Smooth muscle cell (in vitro differentiated cells): ENCODE data around the gene PCDHB15. TPM values are rescaled to one million over a fixed set of nuclear protein-coding genes. Genes with fewer than 3 reads are reported as not detected.

Experiments used
- DNase-seq: peaks from one replicate; lab custom pipeline; 2025; ENCODE audit not compliant: unreplicated experiment; lab: John Stamatoyannopoulos, UW
- H2AFZ ChIP-seq: fragments of 200-600 bp; sonication (generic); 2 replicates; pipeline ENCODE4 v1.6.0; 2016; ENCODE audit warnings: antibody characterized with exemption, low read depth, mild to moderate bottlenecking
- H3F3A ChIP-seq: fragments of 200-600 bp; sonication (generic); 2 replicates; pipeline ENCODE4 v1.6.0; 2017; ENCODE audit warnings: antibody characterized with exemption, low read depth
- H3K27ac ChIP-seq: fragments of 200-600 bp; sonication (generic); 2 replicates; pipeline ENCODE4 v1.5.1; 2016; ENCODE audit warnings: low read depth, mild to moderate bottlenecking
- H3K27me3 ChIP-seq: fragments of 200-600 bp; sonication (generic); 2 replicates; pipeline ENCODE4 v1.6.1; 2016; ENCODE audit warnings: low read depth, mild to moderate bottlenecking
- H3K36me3 ChIP-seq: fragments of 200-600 bp; sonication (generic); 2 replicates; pipeline ENCODE4 v1.5.1; 2016; ENCODE audit warnings: low read depth
- H3K4me1 ChIP-seq: fragments of 200-600 bp; sonication (generic); 2 replicates; pipeline ENCODE4 v1.5.1; 2016; ENCODE audit warnings: low read depth
- H3K4me2 ChIP-seq: fragments of 200-600 bp; sonication (generic); 2 replicates; pipeline ENCODE4 v1.6.0; 2016; ENCODE audit warnings: mild to moderate bottlenecking
- H3K4me3 ChIP-seq: fragments of 200-600 bp; sonication (generic); 2 replicates; pipeline ENCODE4 v1.5.1; 2016; ENCODE audit warnings: mild to moderate bottlenecking
- H3K79me2 ChIP-seq: fragments of 200-600 bp; sonication (generic); 2 replicates; pipeline ENCODE4 v1.6.0; 2016; ENCODE audit warnings: low read depth, mild to moderate bottlenecking
- H3K9ac ChIP-seq: fragments of 200-600 bp; sonication (generic); 2 replicates; pipeline ENCODE4 v1.6.0; 2016; ENCODE audit warnings: low read depth
- H3K9me3 ChIP-seq: fragments of 200-600 bp; sonication (generic); replicated peaks from 2 replicates; pipeline ENCODE4 v1.5.1; 2016; ENCODE audit warnings: low read depth
- H4K20me1 ChIP-seq: fragments of 200-600 bp; sonication (generic); 2 replicates; pipeline ENCODE4 v1.6.0; 2016; ENCODE audit warnings: low read depth
- CTCF ChIP-seq: fragments of 200-600 bp; sonication (generic); IDR thresholded peaks from 2 replicates; pipeline ENCODE4 v1.5.1; 2017; ENCODE audit warnings: borderline replicate concordance, mild to moderate bottlenecking, antibody characterized with exemption; ENCODE audit not compliant: insufficient read depth, poor library complexity, severe bottlenecking
- WGBS: methylation state at CpG from one replicate; pipeline ENCODE4 v1.1.7; 2016; ENCODE audit warnings: low lambda C conversion rate; 5-methylcytosine and 5-hydroxymethylcytosine counted together
- polyA plus RNA-seq: library from polyadenylated mRNA; unstranded; fragments of >200 nt; fragmentation: Nextera tagmentation; extraction: Ambion mirVana; gene quantifications from 2 replicates; pipeline ENCODE4 v1.2.1, GENCODE V29; 2016
- total RNA-seq: library from RNA; depleted of rRNA; stranded (reverse); fragments of >200 nt; gene quantifications from 2 replicates; pipeline ENCODE4 v1.2.3, GENCODE V29; 2014

PCDHB15 gene
- total and polyA plus RNA-seq, 2 experiments from 2014 or later: 1.8 to 4.2 TPM

GRCh38 chr5:141250576-141250975 lies 5.4 kb downstream of the PCDHB15 start:
- Histone ChIP-seq H2AFZ (no peak overlapping the region), H3K4me1 (no peaks in the 10 kb centered on the region), H3K4me3 (no peak overlapping the region), H3K36me3 (peaks cover 22% of the 10 kb centered on the region), H4K20me1 (no peaks in the 10 kb centered on the region), H3K27me3 (no peaks in the 10 kb centered on the region), H3F3A (no peaks in the 10 kb centered on the region), H3K27ac (no peak overlapping the region), H3K4me2 (no peak overlapping the region), H3K9me3 (peaks cover 67% of the 10 kb centered on the region), H3K9ac (no peak overlapping the region), H3K79me2 (no peaks in the 10 kb centered on the region)
- TF ChIP-seq CTCF: no peak
- DNase-seq: no peak

DNA sequence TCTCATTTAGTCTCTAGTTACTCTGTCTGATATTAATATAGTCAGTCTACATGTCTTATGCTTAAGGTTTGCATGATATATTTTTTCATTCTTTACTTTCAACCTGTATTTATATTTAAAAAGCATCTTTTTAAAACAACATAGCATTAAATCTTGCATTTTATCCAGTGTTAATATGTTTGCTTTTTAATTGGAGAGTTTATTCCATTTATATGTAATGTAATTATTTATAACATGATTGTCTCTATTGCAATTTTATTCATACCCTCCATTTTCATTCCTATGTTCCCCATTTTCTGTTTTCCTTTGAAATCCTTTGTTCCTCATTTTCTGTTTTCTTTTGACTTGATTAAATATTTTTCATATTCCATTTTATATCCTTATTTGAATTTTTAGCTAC lies 13.3 kb downstream of the PCDHB15 start:
- no peak overlapping the region for H3K9ac ChIP-seq
- DNase-seq: no peak
- no peaks in the 10 kb centered on the region for H3K27me3 ChIP-seq
- no peak for TF ChIP-seq CTCF
- no peak overlapping the region for H3K4me2 ChIP-seq
- no peaks in the 10 kb centered on the region for H3K4me1 ChIP-seq
- no peak overlapping the region for H2AFZ ChIP-seq
- H3K36me3 ChIP-seq: peaks cover 19% of the 10 kb centered on the region
- no peak overlapping the region for H3K27ac ChIP-seq
- H3F3A ChIP-seq: no peaks in the 10 kb centered on the region
- H3K79me2 ChIP-seq: no peaks in the 10 kb centered on the region
- H3K9me3 ChIP-seq: peaks cover 78% of the 10 kb centered on the region
- H4K20me1 ChIP-seq: no peaks in the 10 kb centered on the region
- H3K4me3 ChIP-seq: no peak overlapping the region

DNA sequence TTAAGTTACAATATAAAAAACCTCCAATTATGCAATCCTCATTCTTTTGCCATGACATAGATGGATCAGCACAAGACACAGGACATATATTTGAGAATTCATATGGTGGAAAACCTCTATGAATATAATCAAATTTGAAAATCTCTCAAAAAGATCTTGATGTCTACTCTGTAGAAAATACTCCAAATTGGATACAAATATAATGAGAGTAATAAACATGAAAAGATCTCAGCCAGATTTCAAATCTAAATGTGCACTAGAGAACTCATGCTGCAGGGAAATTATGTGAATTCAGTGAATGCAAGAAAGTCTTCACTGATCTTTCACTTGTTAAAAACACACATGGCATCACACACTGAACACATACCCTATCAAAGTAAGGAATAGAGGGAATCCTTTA lies 13.8 kb downstream of the PCDHB15 start:
- no peak overlapping the region for H3K27ac ChIP-seq
- H3K4me3 ChIP-seq: no peak overlapping the region
- no peaks in the 10 kb centered on the region for H3K4me1 ChIP-seq
- no peaks in the 10 kb centered on the region for H4K20me1 ChIP-seq
- no peaks in the 10 kb centered on the region for H3K27me3 ChIP-seq
- no peak for DNase-seq
- no peak overlapping the region for H3K4me2 ChIP-seq
- peaks cover 19% of the 10 kb centered on the region for H3K36me3 ChIP-seq
- no peaks in the 10 kb centered on the region for H3K79me2 ChIP-seq
- H3K9me3 ChIP-seq: peaks cover 80% of the 10 kb centered on the region
- no peak for TF ChIP-seq CTCF
- no peak overlapping the region for H3K9ac ChIP-seq
- no peaks in the 10 kb centered on the region for H3F3A ChIP-seq
- no peak overlapping the region for H2AFZ ChIP-seq

DNA sequence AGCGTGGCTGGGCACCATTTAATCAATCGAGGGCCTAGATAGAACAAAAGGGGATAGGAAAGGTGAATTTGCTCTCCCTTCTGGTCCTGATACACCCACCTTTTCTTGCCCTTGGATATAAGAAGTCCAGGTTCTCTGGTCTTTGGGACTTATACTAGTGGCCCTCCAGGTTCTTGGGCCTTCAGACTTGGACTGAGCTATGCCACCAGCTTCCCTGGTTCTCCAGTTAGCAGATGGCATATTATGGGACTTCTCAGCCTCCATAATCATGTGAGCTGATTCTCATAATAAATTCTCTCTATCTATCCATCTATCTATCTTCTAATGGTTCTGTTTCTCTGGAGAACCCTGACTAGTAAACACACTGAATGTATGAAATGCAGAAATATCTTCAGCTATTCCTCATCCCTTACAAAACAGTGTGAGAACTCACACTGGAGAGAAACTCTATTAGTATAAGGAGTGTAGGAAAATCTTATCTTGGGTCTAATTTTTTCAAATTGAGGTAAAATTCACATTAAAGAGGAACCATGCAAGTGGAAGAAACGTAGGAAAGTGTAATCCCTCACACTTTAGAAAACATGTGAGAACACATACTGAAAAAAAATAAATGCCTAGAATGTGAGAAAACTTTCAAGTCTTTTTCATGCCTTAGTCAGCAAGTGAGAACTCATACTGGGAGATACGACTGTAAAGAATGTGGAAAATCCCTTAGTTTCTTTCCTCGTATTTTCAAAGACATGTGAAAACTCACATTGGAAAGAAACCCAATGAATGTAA lies 15.5 kb downstream of the PCDHB15 start:
- peaks cover 88% of the 10 kb centered on the region for H3K9me3 ChIP-seq

More for the DNA sequence above, 15.5 kb downstream of the PCDHB15 start:
- 71% methylated on average over 5 of the region's 5 CpGs for WGBS
- Histone ChIP-seq H3K27me3 (no peaks in the 10 kb centered on the region), H3K79me2 (no peaks in the 10 kb centered on the region), H3K4me2 (no peak overlapping the region), H3K9ac (no peak overlapping the region), H3K36me3 (peaks cover 12% of the 10 kb centered on the region), H3F3A (no peaks in the 10 kb centered on the region), H3K4me3 (no peak overlapping the region), H3K27ac (no peak overlapping the region), H4K20me1 (no peaks in the 10 kb centered on the region), H2AFZ (no peak overlapping the region), H3K4me1 (no peaks in the 10 kb centered on the region)
- DNase-seq: no peak
- TF ChIP-seq CTCF: no peak
